Hematopoietic multipotent progenitor cell treated with erythropoietin and hydrocortisone succinate and interleukin-3 and kit ligand, for 6 days (in vitro differentiated cells): ENCODE results near the gene AFG1L.
"Not testable (repeated sequence)": the region's sequence is repeated elsewhere in the genome, so short reads cannot be mapped to it uniquely, and the experiment has no call there.

ENCODE experiments used
- DNase-seq: peaks from one replicate; pipeline ENCODE4 v3.0.0-alpha.2; 2015

AFG1L gene

DNA sequence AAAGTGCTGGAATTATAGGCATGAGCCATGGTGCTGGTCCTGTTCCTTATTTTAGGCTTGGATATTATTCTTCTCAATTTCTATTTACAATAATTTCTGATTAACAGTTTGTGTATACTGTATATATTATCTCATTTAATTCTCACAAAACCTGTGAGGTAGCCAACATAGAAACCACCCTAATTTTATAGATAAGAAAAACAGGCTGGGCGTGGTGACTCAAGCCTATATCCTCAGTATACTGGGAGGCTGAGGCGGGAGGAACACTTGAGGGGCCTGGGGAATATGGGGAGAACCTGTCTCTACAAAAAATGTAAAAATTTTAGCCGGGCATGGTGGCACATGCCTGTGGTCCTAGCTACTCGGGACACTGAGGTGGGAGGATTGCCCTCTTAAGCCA is 3.8 kb upstream of the AFG1L start:
- peak; percentile 80 for DNase-seq

DNA sequence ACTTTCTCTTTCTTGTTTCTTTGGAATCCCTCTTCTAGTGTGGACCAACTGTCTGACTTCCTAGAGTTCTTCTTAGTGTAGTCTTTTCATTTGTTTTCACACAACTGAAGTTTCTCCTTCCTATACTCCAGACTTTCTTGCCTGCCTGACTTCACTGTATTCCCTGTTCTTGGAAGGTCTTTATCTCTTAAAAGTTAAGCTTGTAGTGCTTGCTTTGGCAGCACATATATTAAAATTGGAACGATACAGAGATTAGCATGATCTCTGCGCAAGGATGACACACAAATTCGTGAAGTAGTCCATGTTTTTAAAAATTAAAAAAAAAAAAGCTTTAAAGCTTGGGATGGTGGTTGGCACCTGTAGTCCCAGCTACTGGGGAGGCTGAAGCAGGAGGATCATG is 2.3 kb upstream of the AFG1L start:
- not testable (repeated sequence) for DNase-seq

DNA sequence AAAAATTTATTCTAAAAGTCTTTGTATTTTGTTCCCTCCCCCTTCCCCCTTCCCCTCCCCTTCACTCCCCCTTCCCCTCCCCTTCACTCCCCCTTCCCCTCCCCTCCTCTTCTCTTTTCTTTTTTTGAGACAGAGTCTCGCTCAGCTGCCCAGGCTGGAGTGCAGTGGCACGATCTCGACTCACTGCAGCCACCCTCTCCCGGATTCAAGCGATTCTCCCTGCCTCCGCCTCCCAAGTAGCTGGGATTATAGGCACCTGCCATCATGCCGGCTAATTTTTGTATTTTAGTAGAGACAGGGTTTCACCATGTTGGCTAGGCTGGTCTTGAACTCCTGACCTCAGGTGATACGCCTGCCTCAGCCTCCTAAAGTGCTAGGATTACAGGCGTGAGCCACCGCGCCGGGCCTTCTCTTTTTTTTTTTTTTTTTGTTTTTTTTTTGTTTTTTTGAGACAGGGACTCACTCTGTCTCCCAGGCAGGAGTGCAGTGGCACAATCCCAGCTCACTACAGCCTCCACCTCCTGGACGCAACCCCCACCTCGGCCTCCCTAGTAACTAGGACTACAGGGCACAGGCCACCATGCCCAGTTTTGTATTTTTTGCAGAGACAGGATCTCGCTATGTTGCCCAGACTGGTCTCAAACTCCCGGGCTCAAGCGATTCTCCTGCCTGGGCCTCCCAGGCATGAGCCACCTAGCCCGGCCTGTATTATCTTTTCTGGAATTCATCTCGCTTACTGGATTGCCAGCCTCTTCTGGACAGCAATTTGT is 1.1 kb upstream of the AFG1L start:
- DNase-seq = no peak

DNA sequence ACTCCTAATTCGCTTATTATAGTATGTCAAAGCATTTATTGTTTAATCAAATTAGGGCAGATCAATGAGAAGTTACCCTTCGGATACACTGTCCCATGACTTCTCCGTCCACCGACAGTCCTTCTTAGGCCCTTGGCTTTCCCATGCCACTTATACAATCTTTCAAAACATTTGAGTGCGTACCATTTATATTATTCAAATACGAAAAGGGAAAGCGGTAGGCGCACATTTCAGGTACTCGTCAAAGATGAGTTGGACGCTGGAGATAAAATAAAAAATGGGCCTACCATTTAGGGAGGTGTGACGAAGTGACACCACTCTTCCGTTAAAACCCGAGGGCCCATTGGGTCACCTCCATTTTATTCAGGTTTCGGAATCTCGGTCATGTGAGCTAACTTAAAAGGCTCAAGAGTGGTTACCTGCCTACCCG is 542 bp upstream of the AFG1L start:
- DNase-seq = no peak

DNA sequence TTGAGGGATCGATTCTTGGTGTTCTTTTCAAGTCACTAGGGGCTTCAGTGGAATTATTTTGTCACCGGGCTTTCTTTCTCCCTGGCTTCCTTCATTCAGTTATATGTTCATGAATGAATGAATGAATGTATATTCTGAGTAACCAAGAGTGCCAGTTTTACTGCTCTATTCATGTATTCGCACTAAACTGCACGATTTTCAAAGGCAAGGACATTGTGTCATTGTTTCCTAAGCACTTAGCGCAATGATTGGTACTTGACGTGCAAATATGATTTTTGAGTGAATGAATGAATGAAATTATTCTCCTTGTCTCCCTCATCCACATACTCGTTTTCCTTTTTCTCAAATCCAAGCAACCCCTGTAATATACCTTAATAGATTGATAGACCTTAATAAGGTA is 822 bp downstream of the AFG1L start:
- no peak for DNase-seq

DNA sequence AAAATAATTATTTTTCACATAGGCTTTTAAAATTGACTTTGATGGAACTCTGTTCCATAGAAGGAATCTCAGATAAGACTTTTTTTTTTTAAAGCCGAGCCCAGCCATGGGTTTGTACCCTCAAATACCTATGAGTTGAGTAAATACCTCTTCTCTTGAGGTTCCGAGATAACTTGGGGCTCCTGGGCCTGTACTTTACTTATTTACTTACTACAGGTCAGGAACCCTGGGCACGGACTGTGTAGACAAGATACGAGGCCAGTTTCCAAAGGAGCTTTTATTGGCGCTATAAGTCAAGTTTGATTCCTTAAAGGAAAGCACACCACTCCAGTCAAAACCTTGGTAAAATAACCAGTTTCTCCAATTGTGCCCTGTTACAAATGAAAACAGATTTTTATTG is 7.5 kb downstream of the AFG1L start:
- DNase-seq = no peak

DNA sequence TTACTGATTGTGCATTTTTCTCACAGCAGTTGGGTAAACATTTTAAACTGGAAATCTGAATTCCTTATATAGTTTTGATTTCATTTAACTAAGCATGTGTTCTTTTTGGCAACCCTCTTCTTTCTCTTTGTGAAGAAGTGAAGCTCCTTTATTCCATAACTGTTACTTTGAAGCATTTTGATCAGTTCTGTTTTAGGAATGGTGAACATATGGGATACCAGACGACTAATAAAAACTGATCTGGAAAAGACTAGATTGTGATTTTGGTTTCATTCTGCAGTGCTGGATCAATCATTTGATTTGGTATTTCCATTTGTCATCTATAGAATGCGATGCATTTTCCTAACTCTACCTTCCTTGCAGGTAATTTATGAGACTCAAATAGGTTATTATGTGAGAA is 9.8 kb downstream of the AFG1L start:
- DNase-seq = no peak

DNA sequence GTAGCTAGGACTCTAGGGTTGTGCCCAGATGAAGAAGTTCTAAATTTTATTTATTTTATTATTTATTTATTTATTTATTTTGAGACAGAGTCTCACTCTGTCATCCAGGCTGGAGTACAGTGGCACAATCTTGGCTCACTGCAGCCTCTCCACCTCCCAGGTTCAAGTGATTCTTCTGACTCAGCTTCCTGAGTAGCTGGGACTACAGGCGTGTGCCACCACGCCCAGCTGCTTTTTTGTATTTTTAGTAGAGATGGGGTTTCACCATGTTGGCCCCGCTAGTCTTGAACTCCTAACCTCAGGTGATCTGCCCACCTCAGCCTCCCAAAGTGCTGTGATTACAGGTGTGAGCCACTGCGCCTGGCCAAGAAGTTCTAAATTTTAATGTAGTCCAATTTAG is 13.8 kb downstream of the AFG1L start:
- DNase-seq = not testable (repeated sequence)

DNA sequence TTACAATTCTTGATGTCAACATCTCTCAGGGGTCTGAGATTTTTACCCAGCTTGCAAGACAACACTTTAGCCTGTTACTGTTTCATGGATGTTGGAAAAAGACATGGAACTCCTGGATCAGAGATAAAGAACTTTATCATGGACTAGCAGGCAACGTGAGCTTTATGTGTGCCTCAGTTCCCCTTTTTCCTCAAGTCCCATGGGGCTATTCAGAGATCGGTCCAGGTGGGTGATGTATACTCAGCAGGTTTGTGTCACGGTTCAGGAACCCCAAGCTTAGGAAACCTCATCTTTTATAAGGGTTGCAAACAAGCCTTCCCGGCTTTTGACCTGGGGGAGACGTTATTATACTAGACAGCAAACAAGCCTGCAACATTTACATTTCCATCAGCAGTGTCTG is 15.0 kb downstream of the AFG1L start:
- no peak for DNase-seq

DNA sequence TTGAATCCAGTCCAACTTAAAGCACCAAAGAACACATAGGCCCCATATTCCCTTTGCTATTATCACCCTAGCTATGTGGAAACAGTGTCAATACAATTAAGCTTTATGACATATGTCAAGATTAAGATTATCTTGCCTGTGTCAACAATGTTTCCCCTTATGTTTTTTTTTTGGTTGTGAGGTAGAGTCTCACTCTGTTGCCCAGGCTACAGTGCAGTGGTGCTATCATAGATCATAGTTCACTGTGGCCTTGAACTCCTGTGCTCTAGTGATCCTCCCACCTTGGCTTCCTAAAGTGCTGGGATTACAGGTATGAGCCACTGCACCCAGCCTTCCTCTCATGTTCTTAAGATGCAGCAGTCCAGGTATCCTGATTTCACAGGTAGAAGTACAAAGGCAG is 17.8 kb downstream of the AFG1L start:
- DNase-seq = no peak

DNA sequence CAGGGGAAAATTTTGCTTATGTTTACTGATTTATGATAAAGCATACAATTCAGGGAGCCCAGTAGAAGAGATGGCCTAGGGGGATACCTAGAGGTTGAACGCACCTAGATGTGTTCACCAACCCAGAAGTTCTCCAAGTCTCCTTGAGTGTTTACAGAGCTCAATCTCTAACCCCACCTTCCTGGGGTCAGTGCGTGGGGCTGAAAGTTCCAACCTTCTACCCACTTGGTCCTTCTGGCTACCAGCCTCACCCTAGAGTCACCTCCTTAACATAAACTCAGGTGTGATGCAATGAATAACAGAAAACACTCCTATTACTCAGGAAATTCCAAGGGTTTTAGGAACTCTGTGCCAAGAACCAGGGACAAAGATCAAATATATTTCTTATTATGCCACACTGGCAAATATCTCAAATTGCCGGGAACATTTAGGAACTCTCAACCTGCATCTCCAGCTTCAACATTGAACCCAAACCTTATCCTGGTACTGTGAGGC is 26.4 kb downstream of the AFG1L start:
- no peak for DNase-seq

DNA sequence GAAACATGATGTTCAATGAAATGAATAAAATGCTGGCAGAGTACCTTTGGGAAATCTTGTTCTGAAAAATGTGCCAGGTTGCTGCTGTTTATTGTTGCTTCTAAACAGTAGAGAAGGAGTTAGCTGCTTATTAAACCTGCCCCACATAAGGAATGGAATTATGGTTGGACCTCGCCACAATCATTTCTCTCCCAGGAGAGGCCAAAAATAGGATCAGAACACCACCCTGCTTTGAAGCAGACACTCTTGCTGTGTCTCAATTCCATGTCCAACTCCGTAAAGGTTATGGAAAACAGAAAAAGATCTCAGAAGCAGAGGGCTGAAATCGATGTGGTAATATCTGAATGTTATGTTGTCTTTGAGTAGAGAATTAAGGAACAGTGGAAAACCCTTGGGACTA is 27.9 kb downstream of the AFG1L start:
- no peak for DNase-seq

DNA sequence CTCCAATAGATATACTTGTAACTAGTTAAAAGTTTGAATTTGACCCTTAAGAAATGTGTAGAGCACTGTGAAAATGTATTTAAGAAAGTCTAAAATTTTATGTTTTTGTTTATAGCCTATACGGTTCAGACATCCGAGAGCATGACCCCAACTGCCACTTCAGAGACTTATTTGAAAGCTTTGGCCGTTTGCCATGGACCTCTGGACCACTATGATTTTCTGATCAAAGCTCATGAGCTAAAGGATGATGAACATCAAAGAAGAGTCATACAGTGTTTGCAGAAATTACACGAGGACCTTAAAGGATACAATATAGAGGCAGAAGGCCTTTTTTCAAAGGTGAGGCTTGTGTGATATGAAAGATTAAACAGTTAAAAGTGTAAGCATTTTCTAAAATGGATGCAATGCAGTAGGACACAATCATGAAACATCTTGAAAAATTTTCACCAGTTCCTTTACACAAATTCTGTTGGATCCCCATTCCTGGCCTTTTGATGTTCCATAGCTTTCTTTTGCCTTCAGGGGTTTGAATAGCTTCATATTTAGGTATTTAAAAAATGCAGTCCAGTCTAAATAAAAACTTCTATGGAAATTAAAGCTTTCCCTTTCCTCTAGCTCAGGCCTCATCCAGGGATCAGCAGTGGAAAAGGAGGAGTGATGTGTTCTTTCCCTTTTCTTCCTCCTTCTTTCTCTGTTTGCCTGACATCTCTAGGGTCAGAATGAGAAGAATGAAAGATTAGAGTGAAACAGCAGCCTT is 29.0 kb downstream of the AFG1L start:
- no peak for DNase-seq

DNA sequence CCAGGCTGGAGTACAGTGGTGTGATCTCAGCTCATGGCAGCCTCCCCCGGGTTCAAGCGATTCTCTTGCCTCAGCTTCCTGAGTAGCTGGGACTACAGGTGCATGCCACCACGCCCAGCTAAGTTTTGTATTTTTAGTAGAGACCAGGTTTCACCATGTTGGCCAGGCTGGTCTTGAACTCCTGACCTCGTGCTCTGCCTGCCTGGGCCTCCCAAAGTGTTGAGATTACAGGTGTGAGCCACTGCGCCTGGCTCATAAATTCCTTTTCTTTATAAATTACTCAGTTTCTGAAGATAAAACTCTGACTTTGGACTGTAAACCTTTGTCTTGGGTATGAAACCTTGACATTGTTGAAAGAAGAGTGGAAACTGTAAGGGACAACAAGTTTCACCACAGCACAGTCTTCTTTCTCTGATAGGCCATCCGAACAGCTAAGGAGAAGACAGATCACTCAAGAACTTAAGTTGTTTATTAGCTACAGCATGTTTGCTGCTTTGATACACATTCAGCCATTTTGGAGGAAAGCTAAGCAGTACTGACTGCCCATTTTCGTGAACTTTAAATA is 35.4 kb downstream of the AFG1L start:
- DNase-seq = not testable (repeated sequence)

DNA sequence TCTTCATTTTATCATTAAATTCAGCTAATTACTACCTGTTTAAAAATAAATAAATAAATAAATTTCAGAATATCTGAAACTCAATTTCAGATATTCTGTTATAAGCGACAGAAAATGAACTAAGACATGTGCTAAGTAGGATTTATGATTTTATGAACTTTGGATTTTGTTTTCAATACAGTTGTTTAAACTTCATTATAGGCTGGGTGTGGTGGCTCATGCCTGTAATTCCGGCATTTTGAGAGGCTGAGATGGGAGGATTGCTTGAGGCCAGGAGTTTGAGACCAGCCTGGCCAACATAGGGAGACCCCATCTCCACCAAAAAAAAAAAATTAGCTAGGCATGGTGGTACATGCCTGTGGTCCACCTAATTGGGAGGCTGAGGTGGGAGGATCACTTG is 36.0 kb downstream of the AFG1L start:
- DNase-seq = no peak

DNA sequence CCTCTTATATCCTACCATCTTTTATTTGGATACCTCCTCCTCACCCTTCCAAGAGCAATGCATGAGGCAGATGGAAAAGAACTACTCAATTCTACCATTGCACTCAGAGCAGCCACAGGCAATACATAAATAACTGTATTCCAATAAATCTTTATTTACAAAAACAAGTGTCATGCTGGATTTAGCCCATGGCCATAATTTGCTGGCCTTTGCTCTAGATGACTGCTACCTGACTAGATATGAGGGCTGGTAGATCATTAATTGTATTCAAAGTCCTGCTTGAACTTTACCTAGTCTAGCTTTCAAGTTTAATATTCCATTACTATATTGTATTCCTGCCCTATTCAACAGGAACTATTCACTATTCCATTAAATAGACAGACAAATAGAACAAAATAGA is 37.1 kb downstream of the AFG1L start:
- DNase-seq = no peak

DNA sequence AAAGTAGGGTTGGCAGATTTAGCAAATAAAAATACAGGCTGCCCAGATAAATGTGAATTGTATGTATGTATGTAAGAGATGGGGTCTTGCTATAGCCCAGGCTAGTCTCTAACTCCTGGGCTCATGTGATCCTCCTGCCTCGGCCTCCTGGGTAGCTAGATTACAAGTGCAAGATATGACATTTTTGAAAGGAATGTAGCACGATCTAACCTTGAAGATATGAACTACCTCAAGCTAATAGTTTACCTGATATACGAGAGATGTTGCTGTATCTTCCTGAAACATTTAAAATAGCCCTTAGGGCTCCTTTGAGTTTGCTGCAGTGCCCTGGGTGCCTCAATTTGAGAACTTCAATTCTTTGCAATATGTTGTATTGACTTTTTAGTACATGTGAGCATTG is 42.1 kb downstream of the AFG1L start:
- no peak for DNase-seq

DNA sequence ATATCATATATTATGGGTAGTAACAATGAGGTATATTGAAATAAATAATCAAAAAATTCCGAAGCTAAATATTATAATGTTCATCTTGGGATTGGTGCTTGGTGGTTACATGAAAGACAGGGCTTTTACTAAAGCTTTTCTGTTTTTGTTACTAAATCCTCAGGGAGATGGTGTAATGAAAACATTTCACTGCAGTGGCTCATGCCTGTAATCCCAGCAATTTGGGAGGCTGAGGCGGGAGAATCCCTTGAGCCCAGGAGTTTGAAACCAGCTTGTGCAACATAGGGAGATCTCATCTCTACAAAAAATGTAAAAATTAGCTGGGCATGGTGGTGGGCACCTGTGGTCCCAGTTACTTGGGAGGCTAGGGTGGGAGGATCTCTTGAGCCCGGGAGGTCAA is 42.9 kb downstream of the AFG1L start:
- no peak for DNase-seq

DNA sequence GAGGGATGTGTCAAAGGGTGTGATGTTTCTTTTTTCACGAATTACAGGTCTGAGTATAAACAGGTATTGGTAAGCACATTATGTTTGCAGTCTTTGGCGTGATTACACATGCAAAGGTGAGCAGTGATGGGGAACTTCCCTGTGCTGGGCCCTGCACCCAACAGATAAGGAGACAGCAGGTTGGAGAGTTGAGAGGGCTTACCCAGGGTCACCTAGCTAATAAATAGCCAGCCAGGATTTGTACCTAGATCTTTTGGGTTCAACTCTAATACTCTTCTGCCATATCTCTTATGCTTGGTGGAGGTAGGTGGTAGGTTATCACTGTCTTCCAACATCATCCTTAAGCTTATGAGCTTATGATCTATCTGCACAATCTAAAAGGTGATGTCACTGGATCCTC is 46.5 kb downstream of the AFG1L start:
- no peak for DNase-seq

DNA sequence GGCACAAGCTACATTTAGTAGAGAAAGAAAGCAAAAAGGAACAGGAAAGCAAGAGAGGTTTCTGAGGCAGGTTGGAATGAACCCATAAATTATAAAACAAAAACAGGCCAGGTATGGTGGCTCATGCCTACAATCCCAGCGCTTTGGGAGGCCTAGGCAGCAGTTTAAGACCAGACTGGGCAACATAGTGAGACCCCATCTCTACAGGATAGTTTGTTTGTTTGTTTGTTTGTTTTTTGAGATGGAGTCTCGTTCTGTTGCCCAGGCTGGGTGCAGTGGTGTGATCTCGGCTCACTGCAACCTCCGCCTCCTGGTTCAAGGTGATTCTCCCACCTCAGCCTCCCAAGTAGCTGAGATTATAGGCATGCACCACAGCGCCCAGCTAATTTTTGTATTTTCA is 49.0 kb downstream of the AFG1L start:
- DNase-seq = no peak

DNA sequence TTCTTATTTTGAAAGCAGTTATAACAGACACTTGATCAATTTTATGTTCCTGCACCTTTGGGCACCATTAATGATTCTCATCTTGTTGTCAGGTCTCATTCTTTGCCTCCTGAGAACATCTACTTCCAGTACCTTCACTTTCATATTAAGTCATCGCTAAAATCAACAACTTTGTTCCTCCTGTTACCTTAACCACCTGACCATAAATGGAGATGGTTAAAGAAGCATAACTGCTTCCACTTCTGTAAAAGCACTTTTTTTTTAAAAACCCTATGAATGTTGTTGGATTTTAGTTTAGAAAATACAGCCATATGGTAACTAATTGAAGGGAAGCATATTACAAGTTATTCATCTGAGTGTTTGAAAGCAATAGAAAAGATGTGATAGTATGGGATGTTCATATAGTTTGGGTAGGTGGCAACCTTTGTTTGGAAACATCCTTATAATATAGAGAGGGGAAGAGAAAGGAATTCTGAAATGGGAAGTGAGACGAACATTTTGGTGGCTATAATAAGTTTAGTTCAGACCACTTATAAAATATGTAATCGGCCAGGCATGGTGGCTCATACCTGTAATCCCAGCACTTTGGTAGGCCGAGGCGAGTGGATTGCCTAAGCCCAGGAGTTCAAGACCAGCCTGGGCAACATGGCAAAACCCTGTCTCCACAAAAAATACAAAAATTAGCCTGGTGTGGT is 53.9 kb downstream of the AFG1L start:
- no peak for DNase-seq

DNA sequence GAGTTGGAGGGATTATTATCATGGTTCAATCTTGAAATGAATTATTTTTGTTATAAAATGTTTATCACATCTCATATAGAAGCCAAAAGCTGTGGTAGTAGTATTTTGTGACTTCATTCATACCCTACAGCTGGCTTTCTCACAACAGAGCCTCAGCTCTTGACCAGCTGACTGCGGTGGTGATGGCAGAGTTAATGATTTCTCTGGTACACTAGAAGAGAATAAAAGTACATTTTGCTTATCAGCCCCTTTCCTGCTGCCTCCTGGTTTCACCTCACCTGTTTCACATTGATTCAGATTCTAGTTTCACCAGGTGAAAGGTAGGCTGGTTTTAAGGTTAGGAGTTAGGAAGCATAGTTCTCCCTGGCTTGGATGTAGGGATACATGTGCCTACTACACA is 55.7 kb downstream of the AFG1L start:
- no peak for DNase-seq

DNA sequence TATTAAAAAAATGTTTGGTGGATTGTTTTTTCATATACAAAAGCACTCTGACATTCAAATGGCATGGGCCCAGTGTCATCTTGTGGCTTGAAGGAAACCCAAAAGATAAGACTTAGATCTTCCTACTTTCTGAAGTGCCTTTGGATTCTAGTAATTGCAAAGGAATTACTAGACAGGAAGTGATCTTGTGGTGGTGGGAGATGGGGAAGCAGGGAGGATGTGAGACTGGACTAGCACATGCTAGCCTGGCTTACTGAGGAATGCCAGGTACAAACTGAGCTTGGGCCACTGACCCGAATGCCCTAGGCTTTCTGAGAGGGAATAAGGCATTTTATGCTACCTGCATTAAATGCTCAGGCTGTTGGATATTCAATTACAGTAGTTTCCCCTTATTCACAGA is 59.0 kb downstream of the AFG1L start:
- no peak for DNase-seq

DNA sequence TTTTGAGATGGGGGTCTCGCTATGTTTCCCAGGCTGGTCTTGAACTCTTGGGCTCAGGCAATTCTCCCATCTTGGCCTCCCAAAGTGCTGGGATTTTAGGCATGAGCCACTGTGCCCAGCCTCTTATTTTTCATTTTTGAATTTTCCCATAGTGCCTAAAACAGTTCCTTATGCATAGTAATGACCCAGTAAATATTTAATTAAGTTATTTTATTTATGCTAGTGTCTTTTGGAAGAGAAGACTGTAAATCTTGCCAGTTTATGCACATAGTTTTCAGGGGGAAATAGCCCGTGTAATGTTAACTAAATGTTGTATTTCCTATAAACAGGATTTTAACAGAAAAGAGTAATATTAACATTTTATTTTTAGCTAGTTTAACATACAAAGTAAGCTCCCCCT is 60.3 kb downstream of the AFG1L start:
- no peak for DNase-seq
